Mesenchymal stem cell (in vitro differentiated cells and primary cell): ENCODE measurements around the gene ABCG1.

Experiments used
- DNase-seq: peaks from one replicate; pipeline ENCODE4 v3.0.0-alpha.2; 2013
- H2AFZ ChIP-seq: one replicate; pipeline ENCODE4 v1.6.1; 2013; ENCODE audit warnings: low read depth, mild to moderate bottlenecking, control low read depth, inconsistent platforms, low read length, moderate library complexity
- H2AK5ac ChIP-seq: 2 replicates; pipeline ENCODE4 v1.6.1; 2013; ENCODE audit warnings: low read length, moderate library complexity, mild to moderate bottlenecking, inconsistent platforms; ENCODE audit not compliant: severe bottlenecking
- H2BK120ac ChIP-seq: one replicate; pipeline ENCODE4 v1.6.1; 2013; ENCODE audit warnings: low read depth, mild to moderate bottlenecking, inconsistent platforms, low read length, moderate library complexity
- H2BK12ac ChIP-seq, 2 experiments: one replicate each; pipeline ENCODE4 v1.6.1; 2013; ENCODE audit warnings: inconsistent platforms in 2 of 2, low read length in 2 of 2, mild to moderate bottlenecking in 2 of 2, moderate library complexity in 2 of 2, control low read depth in 1 of 2
- H2BK15ac ChIP-seq: one replicate; pipeline ENCODE4 v1.6.1; 2013; ENCODE audit warnings: mild to moderate bottlenecking, low read depth, inconsistent platforms; ENCODE audit not compliant: poor library complexity, severe bottlenecking
- H2BK5ac ChIP-seq: 2 replicates; pipeline ENCODE4 v1.6.1; 2013; ENCODE audit warnings: low read depth, mild to moderate bottlenecking, low read length, control low read depth, inconsistent platforms; ENCODE audit not compliant: poor library complexity, severe bottlenecking
- H3K14ac ChIP-seq, 2 experiments: one replicate each; pipeline ENCODE4 v1.6.1; 2013; ENCODE audit warnings: inconsistent platforms in 2 of 2, low read length in 2 of 2, control low read depth in 1 of 2, mild to moderate bottlenecking in 1 of 2, moderate library complexity in 1 of 2
- H3K18ac ChIP-seq, 2 experiments: one replicate each; pipeline ENCODE4 v1.6.1; 2013; ENCODE audit warnings: inconsistent platforms in 2 of 2, low read length in 2 of 2, control low read depth in 1 of 2, low read depth in 1 of 2, mild to moderate bottlenecking in 1 of 2
- H3K23ac ChIP-seq, 2 experiments: one replicate each; pipeline ENCODE4 v1.6.1; 2013; ENCODE audit warnings: inconsistent platforms in 2 of 2, low read length in 2 of 2, mild to moderate bottlenecking in 2 of 2, moderate library complexity in 2 of 2, control low read depth in 1 of 2
- H3K27ac ChIP-seq: 2 replicates; pipeline ENCODE4 v1.5.1; 2013; ENCODE audit warnings: mild to moderate bottlenecking, moderate library complexity, low read length, control low read depth, inconsistent platforms; ENCODE audit not compliant: poor library complexity, severe bottlenecking
- H3K27me3 ChIP-seq, 2 experiments: 2 replicates each; pipeline versions ENCODE4 v1.6.1 to v1.7.0; 2013; ENCODE audit warnings: low read length in 2 of 2, mild to moderate bottlenecking in 2 of 2, moderate library complexity in 2 of 2, control low read depth in 1 of 2, inconsistent platforms in 1 of 2; ENCODE audit not compliant: control insufficient read depth in 1 of 2, insufficient read depth in 1 of 2
- H3K36me3 ChIP-seq, 2 experiments: 2 replicates each; pipeline versions ENCODE4 v1.6.1 to v1.7.0; 2013; ENCODE audit warnings: low read length in 2 of 2, control low read depth in 1 of 2, inconsistent platforms in 1 of 2, low read depth in 1 of 2, mild to moderate bottlenecking in 1 of 2; ENCODE audit not compliant: insufficient read depth in 2 of 2, control insufficient read depth in 1 of 2
- H3K4ac ChIP-seq, 2 experiments: one replicate each; pipeline ENCODE4 v1.6.1; 2013; ENCODE audit warnings: inconsistent platforms in 2 of 2, low read length in 2 of 2, mild to moderate bottlenecking in 2 of 2, moderate library complexity in 2 of 2, control low read depth in 1 of 2, low read depth in 1 of 2
- H3K4me1 ChIP-seq: 2 replicates; pipeline ENCODE4 v1.6.1; 2013; ENCODE audit warnings: low read depth, low read length, control low read depth; ENCODE audit not compliant: control insufficient read depth, insufficient read depth
- H3K4me2 ChIP-seq: 2 replicates; pipeline ENCODE4 v1.6.1; 2013; ENCODE audit warnings: low read length, mild to moderate bottlenecking, inconsistent platforms; ENCODE audit not compliant: poor library complexity, severe bottlenecking
- H3K4me3 ChIP-seq, 2 experiments: 2 replicates each; pipeline versions ENCODE4 v1.5.1 to v1.7.0; 2013; ENCODE audit warnings: low read length in 2 of 2, mild to moderate bottlenecking in 2 of 2, control low read depth in 1 of 2, low read depth in 1 of 2; ENCODE audit not compliant: insufficient read depth in 1 of 2
- H3K79me1 ChIP-seq: replicated peaks from 2 replicates; pipeline ENCODE4 v1.6.1; 2013; ENCODE audit warnings: mild to moderate bottlenecking, control low read depth, low read length, inconsistent platforms; ENCODE audit not compliant: poor library complexity, severe bottlenecking
- H3K9ac ChIP-seq: 2 replicates; pipeline ENCODE4 v1.7.0; 2013; ENCODE audit warnings: mild to moderate bottlenecking, low read length, moderate library complexity
- H3K9me3 ChIP-seq: 2 replicates; pipeline ENCODE4 v1.7.0; 2013; ENCODE audit warnings: mild to moderate bottlenecking, low read length; ENCODE audit not compliant: control insufficient read depth
- H4K8ac ChIP-seq: one replicate; pipeline ENCODE4 v1.6.1; 2013; ENCODE audit warnings: inconsistent platforms, mild to moderate bottlenecking, low read length, moderate library complexity
- H4K91ac ChIP-seq: one replicate; pipeline ENCODE4 v1.6.1; 2013; ENCODE audit warnings: mild to moderate bottlenecking, low read length, inconsistent platforms
- WGBS: methylation state at CpG from one replicate; pipeline ENCODE4 v1.1.7; 2013; ENCODE audit warnings: mixed read lengths; 5-methylcytosine and 5-hydroxymethylcytosine counted together

ABCG1 gene

GRCh38 chr21:42231756-42232155 lies 12.8 kb downstream of the ABCG1 start:
- Histone ChIP-seq H2AFZ (no peak overlapping the region), H3K79me1 (no peaks in the 10 kb centered on the region)
- 82% methylated on average over 2 of the region's 2 CpGs for WGBS

GRCh38 chr21:42232176-42232825 lies 13.4 kb downstream of the ABCG1 start:
- peaks cover 37 to 84% of the 10 kb centered on the region in 2 experiments for H3K27me3 ChIP-seq
- H2AFZ ChIP-seq: no peak overlapping the region
- H2BK15ac ChIP-seq: no peak overlapping the region
- DNase-seq: no peak
- H4K8ac ChIP-seq: no peak overlapping the region
- H2BK120ac ChIP-seq: no peak overlapping the region
- no peak overlapping the region for H3K4me3 ChIP-seq
- peaks cover 19% of the 10 kb centered on the region for H3K4me1 ChIP-seq
- 71% methylated on average over 6 of the region's 8 CpGs for WGBS
- H4K91ac ChIP-seq: no peak overlapping the region
- H3K14ac ChIP-seq: no peak overlapping the region
- no peak overlapping the region for H3K9ac ChIP-seq
- peak overlapping the region in 1 of 2 experiments; percentile 10 for H2BK12ac ChIP-seq
- no peak overlapping the region for H3K23ac ChIP-seq
- no peak overlapping the region for H2AK5ac ChIP-seq
- no peak overlapping the region for H3K4ac ChIP-seq
- H3K36me3 ChIP-seq: no peaks in the 10 kb centered on the region
- no peaks in the 10 kb centered on the region for H3K79me1 ChIP-seq
- H3K18ac ChIP-seq: no peak overlapping the region
- H3K27ac ChIP-seq: no peak overlapping the region
- H2BK5ac ChIP-seq: no peak overlapping the region
- H3K4me2 ChIP-seq: no peak overlapping the region
- H3K9me3 ChIP-seq: no peaks in the 10 kb centered on the region

More at GRCh38 chr21:42231756-42232155, 12.8 kb downstream of the ABCG1 start:
- no peak overlapping the region for H2BK120ac ChIP-seq
- H3K4me2 ChIP-seq: no peak overlapping the region
- H3K4me1 ChIP-seq: peaks cover 19% of the 10 kb centered on the region
- no peak overlapping the region for H3K27ac ChIP-seq
- no peak overlapping the region for H4K8ac ChIP-seq
- no peaks in the 10 kb centered on the region for H3K36me3 ChIP-seq
- no peak overlapping the region for H3K23ac ChIP-seq
- no peak overlapping the region for H3K18ac ChIP-seq
- H3K4ac ChIP-seq: no peak overlapping the region
- H3K4me3 ChIP-seq: no peak overlapping the region
- H3K9ac ChIP-seq: no peak overlapping the region
- no peaks in the 10 kb centered on the region for H3K9me3 ChIP-seq
- no peak overlapping the region for H3K14ac ChIP-seq
- peak overlapping the region; percentile 32 for H2BK15ac ChIP-seq
- H3K27me3 ChIP-seq: peaks cover 31 to 84% of the 10 kb centered on the region in 2 experiments
- H2BK5ac ChIP-seq: no peak overlapping the region
- H2BK12ac ChIP-seq: peak overlapping the region in 1 of 2 experiments; percentile 5
- H2AK5ac ChIP-seq: no peak overlapping the region
- H4K91ac ChIP-seq: no peak overlapping the region
- DNase-seq: no peak

- WGBS: 41% methylated on average over 12 of the region's 14 CpGs
- H3K18ac ChIP-seq: peak overlapping the region; percentile 49 to 54
Measured at GRCh38 chr21:42233067-42233961, 14.4 kb downstream of the ABCG1 start.

GRCh38 chr21:42234041-42234440 lies 15.1 kb downstream of the ABCG1 start:
- H4K8ac ChIP-seq: peak overlapping the region; percentile 19

More at GRCh38 chr21:42233067-42233961, 14.4 kb downstream of the ABCG1 start:
- H3K23ac ChIP-seq: no peak overlapping the region
- no peak overlapping the region for H3K9ac ChIP-seq
- peak overlapping the region in 1 of 2 experiments; percentile 38 for H3K4me3 ChIP-seq
- H3K27me3 ChIP-seq: peaks cover 47 to 91% of the 10 kb centered on the region in 2 experiments
- no peaks in the 10 kb centered on the region for H3K36me3 ChIP-seq
- H3K79me1 ChIP-seq: no peaks in the 10 kb centered on the region
- no peak overlapping the region for H4K91ac ChIP-seq
- peak overlapping the region; percentile 68 for H2BK15ac ChIP-seq
- H2AFZ ChIP-seq: no peak overlapping the region
- peak; percentile 73 for DNase-seq
- H3K4me2 ChIP-seq: no peak overlapping the region
- H3K14ac ChIP-seq: no peak overlapping the region
- no peak overlapping the region for H3K27ac ChIP-seq
- no peak overlapping the region for H2AK5ac ChIP-seq
- H2BK5ac ChIP-seq: no peak overlapping the region
- peaks cover 15% of the 10 kb centered on the region for H3K4me1 ChIP-seq
- H3K9me3 ChIP-seq: no peaks in the 10 kb centered on the region
- H3K4ac ChIP-seq: no peak overlapping the region
- no peak overlapping the region for H2BK120ac ChIP-seq
- H4K8ac ChIP-seq: no peak overlapping the region
- peak overlapping the region in 1 of 2 experiments; percentile 52 for H2BK12ac ChIP-seq

More at GRCh38 chr21:42234041-42234440, 15.1 kb downstream of the ABCG1 start:
- Histone ChIP-seq H2AFZ (no peak overlapping the region), H3K4ac (no peak overlapping the region), H3K36me3 (no peaks in the 10 kb centered on the region), H3K4me3 (peak overlapping the region in 1 of 2 experiments; percentile 75), H2AK5ac (peak overlapping the region; percentile 61), H2BK15ac (peak overlapping the region; percentile 60), H2BK12ac (peak overlapping the region in 1 of 2 experiments; percentile 67), H3K23ac (no peak overlapping the region), H2BK120ac (no peak overlapping the region), H3K18ac (peak overlapping the region in 1 of 2 experiments; percentile 69), H4K91ac (peak overlapping the region; percentile 23), H3K4me1 (peaks cover 16% of the 10 kb centered on the region), H3K14ac (peak overlapping the region in 1 of 2 experiments; percentile 44), H3K27ac (no peak overlapping the region), H2BK5ac (no peak overlapping the region), H3K27me3 (peaks cover 54 to 90% of the 10 kb centered on the region in 2 experiments), H3K4me2 (no peak overlapping the region), H3K9me3 (no peaks in the 10 kb centered on the region), H3K79me1 (no peaks in the 10 kb centered on the region), H3K9ac (peak overlapping the region; percentile 53)
- 58% methylated on average over 7 of the region's 8 CpGs for WGBS
- DNase-seq: no peak
